Large intestine (tissue), 3 donors: Measurements from ENCODE around the gene RYR2. TPM values are rescaled to one million over a fixed set of nuclear protein-coding genes. Genes with fewer than 3 reads are reported as not detected.

Source experiments
- DNase-seq, 2 donors: peaks; one replicate each; pipeline versions ENCODE4 v3.0.0 to v3.0.0-alpha.2; 2013
- H3K27ac ChIP-seq: one replicate; pipeline ENCODE4 v1.5.1; 2013; ENCODE audit warnings: low read length
- H3K27me3 ChIP-seq: 2 replicates; pipeline ENCODE4 v1.6.1; 2013; ENCODE audit warnings: low read length; ENCODE audit not compliant: control insufficient read depth, insufficient read depth
- H3K36me3 ChIP-seq: 2 replicates; pipeline ENCODE4 v1.6.1; 2013; ENCODE audit warnings: low read length; ENCODE audit not compliant: control insufficient read depth, insufficient read depth
- H3K4me1 ChIP-seq: one replicate; pipeline ENCODE4 v1.6.1; 2013; ENCODE audit warnings: low read length; ENCODE audit not compliant: control insufficient read depth, insufficient read depth
- H3K4me3 ChIP-seq: one replicate; pipeline ENCODE4 v1.5.1; 2013; ENCODE audit warnings: low read length
- H3K9me3 ChIP-seq: one replicate; pipeline ENCODE4 v1.6.1; 2013; ENCODE audit warnings: mild to moderate bottlenecking, low read depth, low read length, moderate library complexity; ENCODE audit not compliant: control insufficient read depth
- WGBS: methylation state at CpG from one replicate; pipeline ENCODE4 v1.1.5; 2013; ENCODE audit warnings: low lambda C conversion rate; ENCODE audit not compliant: insufficient coverage; 5-methylcytosine and 5-hydroxymethylcytosine counted together
- polyA plus RNA-seq: library from polyadenylated mRNA; unstranded; fragments of 120-200 nt; gene quantifications from one replicate; pipeline ENCODE4 v1.2.1, GENCODE V29; 2013

RYR2 gene
- polyA plus RNA-seq, 1 donor, result 4.3 TPM

DNA sequence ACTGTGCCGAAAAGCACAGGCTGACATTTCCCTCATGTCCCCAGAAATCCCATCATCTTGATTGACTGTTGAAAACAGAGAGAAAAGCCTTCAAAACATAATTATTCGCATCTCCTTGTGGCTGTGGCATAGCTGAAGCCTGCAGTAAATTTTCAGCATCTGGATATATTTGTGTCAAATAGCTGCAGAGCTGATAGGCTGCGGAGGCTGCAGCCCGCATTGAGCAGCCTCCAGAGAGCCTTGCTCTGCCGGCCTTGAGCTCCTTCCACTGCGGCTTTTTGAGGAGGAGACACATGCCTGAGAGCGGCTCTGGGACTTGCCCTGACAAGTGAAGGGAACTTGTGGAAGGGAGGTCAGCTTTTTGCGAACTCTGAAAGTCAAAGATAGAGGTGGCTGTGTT is 144.7 kb downstream of the RYR2 start:
- Histone ChIP-seq H3K27ac (no peak overlapping the region), H3K9me3 (no peaks in the 10 kb centered on the region), H3K4me3 (no peak overlapping the region), H3K4me1 (no peaks in the 10 kb centered on the region), H3K27me3 (no peaks in the 10 kb centered on the region), H3K36me3 (no peaks in the 10 kb centered on the region)
- DNase-seq, result no peak
- WGBS, result no CpG with 5 or more reads among the region's 8 CpGs

DNA sequence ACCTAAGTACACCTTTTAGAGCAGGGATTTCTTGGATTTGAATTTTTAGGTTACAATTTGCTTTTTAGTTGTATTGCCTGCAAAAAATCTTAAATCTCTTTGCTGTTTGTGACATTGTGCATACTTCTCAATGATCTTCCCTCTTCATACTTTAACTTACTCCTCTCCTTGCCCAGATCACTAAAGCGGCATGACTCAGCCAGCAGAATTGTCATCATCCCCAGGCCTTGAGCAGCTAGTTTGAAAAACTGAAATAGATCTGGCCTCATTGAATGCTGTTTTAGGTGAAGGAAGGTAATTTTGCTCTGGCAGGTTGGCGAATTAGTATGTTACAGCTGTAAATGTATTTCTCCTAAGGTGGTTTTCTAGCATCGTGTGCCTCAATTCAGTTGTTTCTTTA is 145.9 kb downstream of the RYR2 start:
- Histone ChIP-seq H3K36me3 (no peaks in the 10 kb centered on the region), H3K9me3 (no peaks in the 10 kb centered on the region), H3K4me1 (no peaks in the 10 kb centered on the region), H3K27ac (no peak overlapping the region), H3K27me3 (no peaks in the 10 kb centered on the region), H3K4me3 (no peak overlapping the region)
- WGBS, result 84% methylated on average over 2 of the region's 3 CpGs
- DNase-seq, result no peak

DNA sequence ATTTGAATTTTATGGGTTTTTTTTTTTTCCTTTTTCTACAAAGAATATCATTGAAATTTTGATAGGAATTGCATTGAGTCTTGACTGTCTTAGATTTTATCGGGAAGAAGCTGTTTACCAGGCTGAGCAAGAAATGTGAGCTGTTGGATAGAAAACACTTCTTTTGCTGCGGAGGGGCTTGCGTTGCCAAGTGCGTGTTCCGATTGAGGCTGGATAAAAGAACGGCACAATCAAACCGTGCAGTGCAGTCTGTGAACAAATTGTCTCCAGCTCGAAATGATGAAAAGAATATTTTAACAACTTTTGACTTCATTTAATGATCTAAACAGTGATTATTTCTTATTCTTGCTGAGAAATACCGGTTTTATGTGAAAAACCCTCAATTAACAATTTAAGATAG is 149.4 kb downstream of the RYR2 start:
- Histone ChIP-seq H3K27me3 (no peaks in the 10 kb centered on the region), H3K36me3 (no peaks in the 10 kb centered on the region), H3K4me1 (no peaks in the 10 kb centered on the region), H3K4me3 (no peak overlapping the region), H3K9me3 (no peaks in the 10 kb centered on the region), H3K27ac (no peak overlapping the region)
- no CpG with 5 or more reads among the region's 9 CpGs for WGBS
- no peak for DNase-seq

DNA sequence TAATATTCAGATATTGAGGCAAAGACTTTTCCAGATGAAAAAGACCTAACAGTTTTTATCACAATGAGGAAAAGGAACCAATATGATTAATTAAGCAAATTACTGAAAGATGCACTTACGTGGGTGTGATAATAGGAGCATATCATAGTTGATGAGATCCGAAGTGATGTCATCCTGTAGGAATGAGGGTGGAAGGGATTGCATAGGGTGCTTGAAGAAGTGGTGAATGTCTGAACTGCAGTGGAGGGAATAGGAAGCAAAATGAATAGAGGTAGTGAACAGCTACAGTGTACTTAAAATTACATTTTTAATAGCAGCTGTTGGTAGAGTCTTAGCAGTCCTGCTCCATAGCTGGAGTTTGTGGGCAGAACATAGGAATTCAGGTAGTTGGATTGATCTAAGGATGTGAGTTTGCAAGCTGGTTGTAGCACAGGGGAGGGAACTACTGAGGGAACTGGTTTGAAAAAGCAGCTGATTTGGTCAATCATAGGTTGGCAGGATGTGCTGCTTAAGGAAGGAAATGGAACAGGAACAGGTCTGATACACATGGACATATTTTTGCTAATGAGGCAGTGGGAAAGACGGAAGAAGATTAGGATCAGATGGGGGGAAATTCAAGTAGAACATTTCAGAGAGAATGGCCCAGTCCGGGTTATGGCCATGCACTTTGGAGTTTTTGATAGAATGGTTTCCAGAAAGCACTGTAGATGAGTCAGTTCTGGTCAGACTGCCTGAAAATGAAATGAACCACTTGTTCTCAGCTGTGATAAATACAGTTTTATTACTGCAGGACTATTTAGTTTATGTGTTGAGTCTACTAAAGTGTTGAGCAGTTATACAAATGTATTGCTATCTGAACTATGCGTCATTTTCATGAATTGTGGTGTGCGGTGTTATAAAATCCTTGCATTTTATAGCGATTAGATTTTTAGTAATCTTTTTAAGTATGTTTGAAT is 155.8 kb downstream of the RYR2 start:
- H3K27me3 ChIP-seq, result no peaks in the 10 kb centered on the region
- H3K27ac ChIP-seq, result no peak overlapping the region
- H3K36me3 ChIP-seq, result no peaks in the 10 kb centered on the region
- WGBS, result 94% methylated on average over 4 of the region's 7 CpGs
- H3K4me3 ChIP-seq, result no peak overlapping the region
- no peak for DNase-seq
- no peaks in the 10 kb centered on the region for H3K4me1 ChIP-seq
- no peaks in the 10 kb centered on the region for H3K9me3 ChIP-seq

DNA sequence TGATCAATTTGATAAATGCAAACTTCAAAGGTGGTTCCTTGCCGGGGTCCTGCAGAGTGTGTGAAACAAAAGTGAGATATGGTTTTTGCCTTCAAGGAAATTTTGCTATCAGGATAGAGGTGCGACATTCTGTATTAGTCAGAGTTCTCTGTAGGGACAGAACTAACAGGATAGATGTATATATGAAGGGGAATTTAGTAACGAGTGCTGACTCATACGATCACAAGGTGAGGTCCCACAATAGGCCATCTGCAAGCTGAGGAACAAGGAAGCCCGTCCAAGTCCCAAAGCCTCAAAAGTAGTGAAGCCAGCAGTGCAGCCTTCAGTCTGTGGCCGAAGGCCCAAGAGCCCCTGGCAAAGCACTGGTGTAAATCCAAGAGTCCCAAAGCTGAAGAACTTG is 157.0 kb downstream of the RYR2 start:
- no peaks in the 10 kb centered on the region for H3K36me3 ChIP-seq
- no peak for DNase-seq
- H3K4me3 ChIP-seq, result no peak overlapping the region
- no peaks in the 10 kb centered on the region for H3K4me1 ChIP-seq
- 88% methylated on average over 3 of the region's 6 CpGs for WGBS
- no peaks in the 10 kb centered on the region for H3K9me3 ChIP-seq
- H3K27me3 ChIP-seq, result no peaks in the 10 kb centered on the region
- H3K27ac ChIP-seq, result no peak overlapping the region

DNA sequence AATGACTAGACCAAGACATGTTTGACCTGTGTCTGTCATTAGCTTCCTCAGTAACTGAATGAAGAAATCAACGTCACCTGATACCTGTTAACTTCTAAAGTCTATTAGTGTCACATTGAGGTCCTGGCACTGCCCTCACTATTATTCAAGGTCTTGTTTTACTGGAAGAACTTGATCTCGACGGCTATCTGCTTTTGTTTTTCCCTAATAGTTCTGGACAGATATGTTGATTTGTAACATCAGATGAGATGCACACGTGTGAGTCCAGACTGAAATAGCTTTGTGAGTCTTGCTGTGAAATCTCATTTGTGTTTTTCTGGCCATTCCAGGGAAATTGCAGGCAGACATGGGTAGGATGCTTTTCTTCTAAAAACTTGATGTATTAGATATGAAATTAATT is 159.2 kb downstream of the RYR2 start:
- Histone ChIP-seq H3K36me3 (no peaks in the 10 kb centered on the region), H3K4me3 (no peak overlapping the region), H3K27me3 (no peaks in the 10 kb centered on the region), H3K9me3 (no peaks in the 10 kb centered on the region), H3K4me1 (no peaks in the 10 kb centered on the region), H3K27ac (no peak overlapping the region)
- 80% methylated on average over 1 of the region's 4 CpGs for WGBS
- no peak for DNase-seq

DNA sequence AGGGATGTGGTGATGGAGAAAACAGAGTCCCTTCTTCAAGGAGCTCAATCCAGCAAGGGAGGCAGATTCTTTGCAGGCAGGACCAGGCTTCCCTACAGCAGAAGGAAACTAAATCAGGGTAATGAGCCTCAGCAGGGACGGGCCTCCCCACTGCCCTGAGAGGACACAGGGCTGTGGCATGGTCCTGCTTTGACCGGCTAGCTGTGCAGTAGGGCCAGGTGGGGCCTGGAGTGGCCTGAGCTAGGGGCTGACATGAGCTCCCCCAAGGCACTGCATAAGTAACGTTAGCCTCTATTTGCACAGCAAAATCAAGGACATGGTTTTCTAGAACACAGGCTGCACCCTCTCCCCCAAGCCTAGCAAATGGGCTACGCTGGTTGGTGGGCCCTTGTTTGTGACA is 162.9 kb downstream of the RYR2 start:
- Histone ChIP-seq H3K27ac (no peak overlapping the region), H3K4me3 (no peak overlapping the region), H3K36me3 (no peaks in the 10 kb centered on the region), H3K9me3 (no peaks in the 10 kb centered on the region), H3K4me1 (no peaks in the 10 kb centered on the region), H3K27me3 (no peaks in the 10 kb centered on the region)
- no CpG with 5 or more reads among the region's 4 CpGs for WGBS
- no peak for DNase-seq

DNA sequence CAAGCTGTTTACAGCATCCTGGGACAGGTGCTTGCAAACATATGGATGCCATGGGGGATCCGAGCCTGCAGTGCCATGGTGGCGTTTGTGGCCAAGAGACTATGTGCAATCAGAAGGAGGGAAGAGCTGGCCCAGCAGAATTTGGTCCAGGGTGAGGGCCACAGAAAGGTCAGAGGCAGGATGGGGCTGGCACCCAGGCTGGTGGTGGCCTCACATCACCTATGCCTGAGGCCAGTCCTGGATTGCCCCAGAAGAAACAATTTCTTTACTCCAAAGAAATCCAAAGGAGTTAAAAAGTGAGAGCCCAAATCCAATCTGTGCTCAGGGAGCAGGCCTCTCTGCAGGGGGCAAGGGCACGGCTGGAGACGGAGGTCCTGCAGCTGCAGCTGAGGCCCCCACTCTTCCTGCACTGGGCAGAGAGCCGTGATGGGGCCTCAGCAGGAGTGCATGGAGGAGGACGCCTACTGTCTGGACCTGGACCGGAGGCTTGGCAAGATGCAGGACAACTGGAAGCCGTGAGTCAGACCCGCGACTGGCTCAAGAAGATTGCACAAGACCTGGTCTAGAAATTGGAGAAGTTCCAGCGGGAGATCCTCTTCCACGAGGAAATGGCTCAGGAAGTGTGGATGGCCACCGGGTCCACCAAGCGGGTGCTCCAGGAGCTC is 163.5 kb downstream of the RYR2 start:
- Histone ChIP-seq H3K27ac (no peak overlapping the region), H3K36me3 (no peaks in the 10 kb centered on the region), H3K9me3 (no peaks in the 10 kb centered on the region), H3K27me3 (no peaks in the 10 kb centered on the region), H3K4me3 (no peak overlapping the region), H3K4me1 (no peaks in the 10 kb centered on the region)
- no CpG with 5 or more reads among the region's 14 CpGs for WGBS
- DNase-seq, result no peak

DNA sequence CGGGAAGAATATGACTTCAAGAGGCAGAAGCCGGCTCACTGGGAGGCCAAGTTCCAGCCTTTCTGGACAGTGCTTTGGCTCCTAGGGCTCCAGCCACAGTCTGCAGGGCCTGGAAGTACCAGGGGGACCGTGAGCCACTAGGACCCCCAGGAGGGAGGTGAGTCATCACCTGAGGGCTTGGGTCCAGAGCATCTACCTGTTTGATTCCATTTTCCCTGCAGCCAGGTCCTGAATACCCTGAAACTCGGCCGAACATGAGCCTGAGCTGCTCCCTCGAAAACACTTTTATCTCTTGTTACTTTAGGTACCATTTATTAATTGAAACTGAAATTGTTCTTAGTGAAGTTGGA is 164.1 kb downstream of the RYR2 start:
- no peaks in the 10 kb centered on the region for H3K27me3 ChIP-seq
- no peak overlapping the region for H3K4me3 ChIP-seq
- no peaks in the 10 kb centered on the region for H3K9me3 ChIP-seq
- no peaks in the 10 kb centered on the region for H3K4me1 ChIP-seq
- WGBS, result no CpG with 5 or more reads among the region's 6 CpGs
- no peak overlapping the region for H3K27ac ChIP-seq
- no peaks in the 10 kb centered on the region for H3K36me3 ChIP-seq
- DNase-seq, result no peak

DNA sequence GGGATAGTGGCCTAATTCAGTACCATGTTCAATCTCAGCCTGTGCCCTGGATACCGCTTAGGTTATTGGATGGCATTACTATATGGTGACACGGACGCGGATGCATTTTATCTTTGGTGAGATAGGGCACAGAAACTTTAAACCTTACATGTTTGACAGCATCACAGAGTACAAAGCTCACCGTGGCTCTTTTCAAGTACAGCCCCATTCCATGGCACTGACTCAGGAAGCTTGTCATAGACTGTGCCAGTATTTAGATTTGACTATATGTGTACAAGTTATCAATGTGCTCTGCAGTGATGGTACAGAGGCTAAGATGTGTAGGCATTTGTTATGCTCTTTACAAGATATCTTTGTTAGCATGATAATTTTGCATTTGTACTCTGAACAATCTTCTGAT is 169.0 kb downstream of the RYR2 start:
- H3K9me3 ChIP-seq, result no peaks in the 10 kb centered on the region
- no peak for DNase-seq
- WGBS, result no CpG with 5 or more reads among the region's 5 CpGs
- H3K4me1 ChIP-seq, result no peaks in the 10 kb centered on the region
- no peaks in the 10 kb centered on the region for H3K27me3 ChIP-seq
- no peaks in the 10 kb centered on the region for H3K36me3 ChIP-seq
- H3K4me3 ChIP-seq, result no peak overlapping the region
- no peak overlapping the region for H3K27ac ChIP-seq
